HK-2 (cell line): ENCODE results near the gene STRADA.

Experiments
- DNase-seq: peaks from one replicate; pipeline ENCODE4 v3.0.0-alpha.2; 2018; ENCODE audit not compliant: unreplicated experiment

The STRADA gene

DNA sequence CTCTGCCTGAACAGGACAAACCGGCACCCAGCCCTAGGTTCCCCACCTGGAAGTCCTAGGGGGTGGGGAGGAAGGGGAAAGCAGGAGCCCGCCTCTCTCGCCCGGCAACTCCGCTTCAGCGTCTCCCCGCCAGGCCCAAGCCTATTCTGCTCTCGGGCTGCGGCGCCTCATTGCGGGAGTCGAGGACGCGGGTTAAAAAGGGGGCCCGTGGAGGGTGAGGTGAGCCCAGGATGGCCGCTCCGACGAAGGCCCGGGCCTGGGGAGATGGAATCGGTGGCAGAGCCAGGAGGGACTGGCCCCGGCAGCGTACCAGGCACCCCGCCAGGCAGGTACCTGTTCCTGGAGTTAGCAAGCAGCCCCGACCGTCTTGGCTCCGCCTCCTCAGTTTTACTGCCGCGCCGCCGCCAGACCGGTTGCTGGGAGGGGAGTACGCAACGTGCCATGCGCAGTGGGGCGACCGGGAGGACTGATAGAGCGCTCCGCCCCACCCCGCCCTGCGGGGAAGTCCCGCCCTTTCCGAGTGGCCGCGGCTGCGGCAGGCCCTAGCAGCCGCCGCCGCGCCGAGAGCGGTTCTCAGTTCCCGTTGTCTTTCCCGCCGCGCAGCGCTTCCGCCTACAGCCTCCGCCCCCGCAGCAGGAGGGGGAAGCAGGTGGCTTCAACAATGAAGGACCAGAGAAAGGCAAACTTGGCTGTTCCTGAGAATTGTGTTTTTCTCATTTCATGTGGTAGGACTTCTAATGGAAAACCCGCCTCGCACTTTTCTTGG is at the start of gene STRADA:
STRADA (minus strand) TSS at position 392 of the 766 bp plus-strand sequence. CDS start 13,430 bp downstream, outside the sequence.
- peak; percentile 98 for DNase-seq

DNA sequence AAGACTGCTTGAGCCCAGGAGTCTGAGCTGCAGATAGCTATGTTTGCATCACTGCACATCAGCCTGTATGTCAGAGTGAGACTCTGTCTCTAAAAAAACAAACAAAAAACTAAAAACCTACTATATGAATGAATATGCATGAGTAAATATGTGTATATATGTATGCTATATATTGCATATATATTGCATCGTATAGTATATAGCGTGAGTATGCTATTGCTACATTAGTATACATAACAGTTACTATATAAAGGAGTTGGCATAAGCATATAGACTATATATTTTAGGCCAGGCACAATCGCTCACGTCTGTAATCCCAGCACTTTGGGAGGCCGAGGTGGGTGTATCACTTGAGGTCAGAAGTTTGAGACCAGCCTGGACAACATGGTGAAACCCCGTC is 48.5 kb upstream of the STRADA start:
- no peak for DNase-seq

- no peak for DNase-seq
These were observed 45.5 kb upstream of the STRADA start for GRCh38 chr17:63786971-63787711.

GRCh38 chr17:63786117-63786516 is 44.5 kb upstream of the STRADA start:
- DNase-seq, result no peak

DNA sequence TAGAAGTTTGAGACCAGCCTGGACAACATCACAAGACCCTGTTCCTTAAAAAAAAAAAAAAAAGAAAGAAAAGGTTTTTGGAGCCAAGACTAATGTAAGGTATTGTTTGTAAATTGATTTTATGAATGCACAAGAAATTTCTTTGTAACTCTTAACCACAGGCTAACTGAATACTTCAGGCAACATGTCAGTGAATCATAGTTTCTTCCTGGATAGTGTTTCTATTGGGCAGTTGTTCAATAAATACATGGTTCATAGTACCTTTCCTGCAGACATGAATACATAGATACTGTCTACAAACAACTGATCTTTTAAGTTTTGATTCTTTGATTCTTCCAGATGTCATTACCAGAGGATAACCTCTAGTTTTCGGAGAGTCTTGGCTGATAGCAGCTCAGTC is 44.0 kb upstream of the STRADA start:
- DNase-seq, result no peak

DNA sequence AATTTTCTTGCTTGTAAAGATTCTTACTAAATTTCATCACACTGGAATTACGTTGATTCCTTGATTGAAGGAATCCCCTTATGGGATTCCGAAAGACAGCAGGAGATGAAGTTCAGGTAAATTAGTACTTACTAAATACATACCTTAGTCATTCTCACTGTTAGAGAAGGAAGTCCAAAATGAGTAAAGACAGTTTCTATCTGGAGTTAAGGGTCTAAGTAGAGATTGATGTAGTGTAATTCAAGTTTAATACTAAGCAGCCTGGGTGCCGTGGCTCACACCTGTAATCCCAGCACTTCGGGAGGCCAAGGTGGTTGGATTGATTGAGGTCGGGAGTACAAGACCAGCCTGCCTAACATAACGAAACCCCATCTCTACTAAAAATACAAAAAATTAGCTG is 41.9 kb upstream of the STRADA start:
- DNase-seq, result no peak

GRCh38 chr17:63780928-63781327 is 39.3 kb upstream of the STRADA start:
- no peak for DNase-seq

GRCh38 chr17:63780507-63780906 is 38.9 kb upstream of the STRADA start:
- no peak for DNase-seq

GRCh38 chr17:63775420-63775819 is 33.8 kb upstream of the STRADA start:
- no peak for DNase-seq

DNA sequence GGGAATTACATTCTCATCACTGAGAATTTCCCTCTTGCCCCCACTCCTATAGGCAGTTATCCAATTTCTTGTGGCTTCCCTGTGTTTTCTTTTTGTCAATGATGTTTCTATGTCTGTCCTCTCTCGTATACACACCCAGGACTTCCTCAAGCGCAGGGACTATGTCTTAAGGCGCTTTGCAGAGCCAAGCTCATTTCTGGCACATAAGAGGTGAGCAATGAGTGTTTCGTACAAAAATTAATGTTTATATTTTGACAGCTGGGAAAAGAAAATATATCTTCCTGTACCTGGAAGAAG is 33.3 kb upstream of the STRADA start:
- no peak for DNase-seq

DNA sequence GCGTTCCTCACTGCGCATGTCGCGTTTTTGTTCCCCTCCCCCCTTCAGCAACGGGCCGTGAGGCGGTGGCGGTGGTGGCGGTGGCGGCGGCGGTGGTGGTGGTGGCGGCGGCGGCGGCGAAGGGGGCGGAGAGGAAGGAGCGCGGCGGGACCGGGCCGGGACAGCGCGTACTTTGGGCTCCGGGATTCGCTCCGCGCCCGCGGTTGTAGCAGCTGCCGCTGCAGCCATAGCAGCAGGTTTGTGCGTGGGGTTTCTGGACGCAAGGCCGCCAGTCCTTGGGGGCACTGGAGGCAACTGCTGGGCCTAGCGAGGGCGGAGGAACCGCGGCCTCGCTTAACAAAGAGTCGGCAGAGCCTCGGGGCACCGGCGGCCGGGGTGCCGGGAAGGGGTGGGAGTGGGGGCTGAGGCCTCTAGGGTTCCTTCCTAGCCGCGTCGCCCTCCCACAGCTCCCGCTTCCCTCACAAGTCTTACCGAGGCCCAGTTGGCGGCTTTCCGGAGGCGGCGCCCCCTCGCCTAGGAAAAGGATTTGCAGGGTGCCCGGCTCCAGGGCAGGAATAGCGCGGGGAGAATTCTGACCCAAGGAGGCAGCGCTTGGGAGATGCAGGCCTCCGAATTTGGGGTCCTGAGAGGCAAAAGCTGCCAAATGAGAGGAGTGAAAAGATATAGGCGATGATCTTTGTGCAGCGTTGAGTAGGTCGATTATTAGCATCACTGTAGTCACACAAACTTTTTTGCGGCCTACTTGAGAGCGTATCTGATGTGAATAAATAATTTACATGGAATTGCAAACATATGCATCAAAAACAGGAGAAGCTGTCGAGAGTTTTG is 32.8 kb upstream of the STRADA start, which contains the start of gene DDX42:
DDX42 (plus strand) TSS at position 30 of the 828 bp plus-strand sequence. CDS start 12,880 bp downstream, outside the sequence.
- peak; percentile 91 for DNase-seq

DNA sequence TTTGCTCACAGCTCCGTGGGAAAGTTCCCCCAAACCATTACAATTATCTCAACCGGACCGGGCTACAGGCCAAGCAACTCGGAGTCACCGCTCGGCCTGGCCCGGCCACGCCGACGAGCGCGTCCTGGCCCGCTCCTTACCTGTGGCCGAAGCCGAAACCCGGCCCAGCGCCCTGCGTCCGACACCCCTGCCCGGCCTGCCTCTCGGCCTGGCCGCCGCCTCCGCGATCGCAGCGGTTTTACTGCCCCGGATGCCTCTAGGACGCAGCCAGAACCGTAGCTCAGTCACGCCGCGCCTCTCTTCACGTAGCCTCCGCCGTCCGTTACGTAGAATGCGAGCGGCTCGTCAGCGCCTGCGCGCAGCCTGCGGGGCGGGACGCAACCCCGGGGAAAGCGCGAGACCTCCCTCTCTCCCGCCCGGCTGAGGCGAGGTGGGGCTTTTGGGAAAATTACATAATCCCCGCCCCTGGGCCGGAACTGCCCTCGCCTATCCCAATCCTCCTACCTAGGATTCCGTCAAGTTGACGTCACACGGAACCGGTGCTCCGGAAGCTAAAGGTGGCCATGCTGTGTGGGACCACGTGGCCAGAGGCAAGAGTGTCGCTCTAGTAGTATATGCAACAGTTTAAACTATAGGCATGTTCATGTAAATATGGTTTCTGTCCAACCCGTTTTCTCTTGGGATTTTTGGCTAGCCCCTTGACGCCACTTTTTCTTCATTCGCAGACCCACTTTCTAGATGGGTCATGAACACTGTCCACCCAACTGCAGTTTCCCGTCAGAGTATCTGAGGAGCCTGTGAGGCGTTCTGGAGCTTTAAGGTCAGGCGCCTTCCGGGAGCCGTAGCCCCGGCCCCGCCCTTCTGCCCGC is 31.9 kb upstream of the STRADA start, which contains the start of gene CCDC47:
CCDC47 (minus strand) TSS at position 326 of the 869 bp plus-strand sequence. CDS start 7,422 bp downstream, outside the sequence.
- peak; percentile 98 for DNase-seq

DNA sequence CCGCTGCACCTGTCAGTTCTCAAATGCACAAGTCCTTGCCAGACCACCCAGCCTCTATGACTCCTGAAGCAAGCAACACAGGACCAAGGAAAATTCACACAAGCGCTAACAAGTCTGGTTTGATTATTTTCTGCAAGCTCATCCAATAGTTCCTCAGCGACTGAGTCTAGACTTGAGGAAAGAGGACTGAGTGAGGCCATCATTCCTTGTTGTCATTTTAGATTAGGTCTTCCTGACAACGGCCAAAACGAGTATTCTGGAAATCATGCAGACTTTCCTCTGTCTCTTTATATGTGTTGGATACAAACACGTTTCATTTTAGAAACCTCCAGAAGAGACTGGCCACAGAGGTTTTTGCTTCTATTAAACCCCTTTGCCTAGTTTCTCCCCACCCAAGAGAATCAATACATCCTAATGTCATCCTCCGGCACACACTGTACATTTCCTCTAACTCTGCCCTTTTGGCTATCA is 31.2 kb upstream of the STRADA start:
- DNase-seq, result peak; percentile 2

DNA sequence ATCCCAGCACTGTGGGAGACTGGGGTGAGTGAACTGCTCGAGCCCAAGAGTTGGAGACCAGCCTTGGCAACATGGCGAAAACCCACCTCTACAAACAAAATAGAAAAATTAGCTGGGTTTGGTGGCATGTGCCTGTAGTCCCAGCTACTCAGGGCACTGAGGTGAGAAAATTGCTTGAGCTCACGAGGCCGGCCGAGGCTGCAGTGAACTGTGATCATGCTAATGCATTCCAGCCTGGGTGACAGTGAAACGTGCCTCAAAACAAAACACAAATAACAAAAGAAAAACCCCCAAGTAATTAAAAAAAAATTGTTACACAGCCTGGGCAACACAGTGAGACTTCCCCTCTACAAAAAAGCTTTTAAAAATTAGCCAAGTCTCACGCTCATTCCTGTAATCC is 26.8 kb upstream of the STRADA start:
- no peak for DNase-seq

- DNase-seq, result no peak
These were observed 25.2 kb upstream of the STRADA start for GRCh38 chr17:63766754-63767153.

- no peak for DNase-seq
These were observed 23.1 kb upstream of the STRADA start for GRCh38 chr17:63764716-63765115.

- DNase-seq, result no peak
These were observed 20.8 kb upstream of the STRADA start for GRCh38 chr17:63762161-63763078.

- DNase-seq, result no peak
These were observed 19.4 kb upstream of the STRADA start for GRCh38 chr17:63760771-63761539.

DNA sequence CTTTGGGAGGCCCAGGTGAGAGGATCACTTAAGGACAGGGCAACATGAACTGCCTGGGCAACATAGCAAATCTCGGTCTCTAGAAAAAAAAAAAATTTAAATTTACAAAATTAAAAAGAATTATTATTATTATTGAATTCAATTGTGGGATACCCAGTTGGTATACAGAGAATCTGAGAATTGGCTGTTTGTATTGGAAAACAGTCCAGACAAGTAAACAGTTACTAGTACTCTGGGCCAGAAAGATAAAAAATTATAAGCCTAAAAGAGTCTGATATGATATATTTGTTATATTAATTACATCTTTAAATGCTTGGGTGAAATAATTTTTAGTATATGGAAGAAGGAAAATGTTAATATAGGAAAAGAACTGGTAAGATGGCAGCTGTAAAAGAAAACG is 16.8 kb upstream of the STRADA start:
- DNase-seq, result no peak
